ENCODE data around the gene BAG3. TPM values are rescaled to one million over a fixed set of nuclear protein-coding genes. Genes with fewer than 3 reads are reported as not detected.
A peak's percentile ranks its signal among the peaks of the same experiment; 100 is the strongest.

Gene BAG3
- total RNA-seq, 4 donors from 2014 or later = 337 to 626 (median 393) TPM

GRCh38 chr10:119642556-119643111, 8.5 kb upstream of the BAG3 start:
- TF ChIP-seq, protein P1, sequence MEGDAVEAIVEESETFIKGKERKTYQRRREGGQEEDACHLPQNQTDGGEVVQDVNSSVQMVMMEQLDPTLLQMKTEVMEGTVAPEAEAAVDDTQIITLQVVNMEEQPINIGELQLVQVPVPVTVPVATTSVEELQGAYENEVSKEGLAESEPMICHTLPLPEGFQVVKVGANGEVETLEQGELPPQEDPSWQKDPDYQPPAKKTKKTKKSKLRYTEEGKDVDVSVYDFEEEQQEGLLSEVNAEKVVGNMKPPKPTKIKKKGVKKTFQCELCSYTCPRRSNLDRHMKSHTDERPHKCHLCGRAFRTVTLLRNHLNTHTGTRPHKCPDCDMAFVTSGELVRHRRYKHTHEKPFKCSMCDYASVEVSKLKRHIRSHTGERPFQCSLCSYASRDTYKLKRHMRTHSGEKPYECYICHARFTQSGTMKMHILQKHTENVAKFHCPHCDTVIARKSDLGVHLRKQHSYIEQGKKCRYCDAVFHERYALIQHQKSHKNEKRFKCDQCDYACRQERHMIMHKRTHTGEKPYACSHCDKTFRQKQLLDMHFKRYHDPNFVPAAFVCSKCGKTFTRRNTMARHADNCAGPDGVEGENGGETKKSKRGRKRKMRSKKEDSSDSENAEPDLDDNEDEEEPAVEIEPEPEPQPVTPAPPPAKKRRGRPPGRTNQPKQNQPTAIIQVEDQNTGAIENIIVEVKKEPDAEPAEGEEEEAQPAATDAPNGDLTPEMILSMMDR (IDR thresholded peaks at IDR 0.05 in 4 of 5, conservative IDR thresholded peaks at IDR 0.05 in 1 of 5) = no peak
- TF ChIP-seq POLR2A (IDR thresholded peaks at IDR 0.05) = no peak
- no peaks in the 10 kb centered on the region for H3K9me3 ChIP-seq
- in situ Hi-C loops (cut with MboI; ENCODE audit: low sequenced_read_pairs in 4 of 4) (no loop called here), intact Hi-C loops (cut with DNase I; ENCODE audit: low total_unique reads) (no loop called here)
- ATAC-seq = no peak
- no peaks in the 10 kb centered on the region for H3K36me3 ChIP-seq
- DNase-seq = no peak
- H3K27me3 ChIP-seq = no peaks in the 10 kb centered on the region
- no peak overlapping the region for H3K4me3 ChIP-seq
- H3K4me1 ChIP-seq = no peaks in the 10 kb centered on the region
- no peak overlapping the region for H3K27ac ChIP-seq

DNA sequence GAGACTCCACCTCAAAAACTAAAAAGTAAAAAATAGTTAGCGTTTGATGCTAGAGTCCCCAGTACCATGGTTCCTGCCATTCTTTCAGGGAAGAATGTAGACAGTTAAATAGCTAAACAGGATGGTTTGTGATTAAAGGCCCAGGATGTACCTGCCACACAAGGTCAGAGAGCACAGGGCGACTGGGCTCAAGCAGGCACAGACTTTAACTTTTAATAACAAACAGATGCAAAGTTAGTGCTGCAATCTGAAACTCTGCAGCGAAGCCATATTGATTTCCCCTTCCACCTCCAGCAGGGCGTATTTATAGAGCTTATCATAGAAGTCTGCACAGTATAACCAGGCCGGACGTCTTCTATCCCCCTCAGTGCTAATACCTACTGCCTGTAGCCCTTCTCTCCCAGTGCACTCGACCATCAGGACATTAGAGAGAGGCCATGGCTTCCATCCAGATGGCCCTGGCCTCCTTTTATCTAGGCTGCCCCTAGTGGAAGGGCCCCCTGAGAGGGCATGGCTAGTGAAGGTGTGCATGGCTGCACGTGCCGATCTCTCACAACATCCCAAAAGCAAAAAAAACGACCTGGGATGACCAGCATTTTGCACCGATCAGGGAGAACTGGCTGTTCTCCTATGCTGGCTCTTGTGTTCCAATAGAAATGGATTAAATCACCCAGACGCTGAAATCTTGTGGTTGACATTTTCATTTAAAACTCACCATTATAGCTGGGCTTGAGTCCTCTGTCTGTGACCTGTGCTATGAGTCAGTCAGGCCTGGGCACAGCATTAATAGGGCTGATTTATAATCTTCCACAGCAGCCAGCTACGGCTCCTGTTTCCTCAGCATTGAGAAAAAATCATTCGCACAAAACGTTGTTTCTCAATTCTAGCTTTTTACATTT, 7.6 kb upstream of the BAG3 start:
- Histone ChIP-seq H3K9me3 (no peaks in the 10 kb centered on the region), H3K4me1 (no peaks in the 10 kb centered on the region), H3K27ac (no peak overlapping the region), H3K27me3 (no peaks in the 10 kb centered on the region), H3K36me3 (no peaks in the 10 kb centered on the region), H3K4me3 (no peak overlapping the region)
- TF ChIP-seq POLR2A (IDR thresholded peaks at IDR 0.05) = no peak
- TF ChIP-seq, protein P1 (IDR thresholded peaks at IDR 0.05 in 4 of 5, conservative IDR thresholded peaks at IDR 0.05 in 1 of 5) = no peak
- in situ Hi-C loops (cut with MboI; ENCODE audit: low sequenced_read_pairs in 4 of 4) = no loop called here
- DNase-seq = no peak
- intact Hi-C loops (cut with DNase I; ENCODE audit: low total_unique reads) = no loop called here
- peak in 1 of 2 donors; percentile 60 for ATAC-seq

GRCh38 chr10:119644205-119644814, 6.9 kb upstream of the BAG3 start:
- TF ChIP-seq, protein P1 (IDR thresholded peaks at IDR 0.05 in 4 of 5, conservative IDR thresholded peaks at IDR 0.05 in 1 of 5) = peak in 2 of 5 experiments; percentile 15 to 34
- no peak for TF ChIP-seq POLR2A (IDR thresholded peaks at IDR 0.05)
- no peaks in the 10 kb centered on the region for H3K27me3 ChIP-seq
- H3K36me3 ChIP-seq = no peaks in the 10 kb centered on the region
- H3K9me3 ChIP-seq = no peaks in the 10 kb centered on the region
- H3K4me1 ChIP-seq = no peaks in the 10 kb centered on the region
- intact Hi-C loops (cut with DNase I; ENCODE audit: low total_unique reads) (no loop called here), in situ Hi-C loops (cut with MboI; ENCODE audit: low sequenced_read_pairs in 4 of 4) (no loop called here)
- DNase-seq (no peak), ATAC-seq (peak in 1 of 2 donors; percentile 45)
- H3K4me3 ChIP-seq = no peak overlapping the region
- H3K27ac ChIP-seq = no peak overlapping the region

- no peaks in the 10 kb centered on the region for H3K27me3 ChIP-seq
- intact Hi-C loops (cut with DNase I; ENCODE audit: low total_unique reads) (no loop called here), in situ Hi-C loops (cut with MboI; ENCODE audit: low sequenced_read_pairs in 4 of 4) (no loop called here)
- no peaks in the 10 kb centered on the region for H3K36me3 ChIP-seq
- H3K4me3 ChIP-seq = no peak overlapping the region
- H3K4me1 ChIP-seq = no peaks in the 10 kb centered on the region
- no peak overlapping the region for H3K27ac ChIP-seq
- ATAC-seq = no peak
- no peaks in the 10 kb centered on the region for H3K9me3 ChIP-seq
- TF ChIP-seq, protein P1 (IDR thresholded peaks at IDR 0.05 in 4 of 5, conservative IDR thresholded peaks at IDR 0.05 in 1 of 5) = no peak
- TF ChIP-seq POLR2A (IDR thresholded peaks at IDR 0.05) = no peak
- no peak for DNase-seq
Measured at GRCh38 chr10:119644994-119645393, 6.2 kb upstream of the BAG3 start.
